Measurements from ENCODE around the gene ERI2. TPM values are rescaled to one million over a fixed set of nuclear protein-coding genes. Genes with fewer than 3 reads are reported as not detected.

Gene ERI2
- total RNA-seq, 1 donor from 2014 or later = 7.1 TPM

GRCh38 chr16:20801278-20801677 lies 5.0 kb downstream of the ERI2 start:
- TF ChIP-seq CTCF (IDR thresholded peaks at IDR 0.05; ENCODE audit: unreplicated experiment) = no peak
- H3K4me1 Mint-ChIP-seq (ENCODE audit: unreplicated experiment) = peaks cover 4% of the 10 kb centered on the region
- peaks cover 5% of the 10 kb centered on the region for H3K27me3 Mint-ChIP-seq (ENCODE audit: unreplicated experiment)
- H3K4me3 Mint-ChIP-seq (ENCODE audit: unreplicated experiment) = no peak overlapping the region
- no peak overlapping the region for H3K27ac Mint-ChIP-seq (ENCODE audit: unreplicated experiment)
- DNase-seq (ENCODE audit: low spot score) = no peak
- no peaks in the 10 kb centered on the region for H3K36me3 Mint-ChIP-seq (ENCODE audit: low read depth, unreplicated experiment)
- no peaks in the 10 kb centered on the region for H3K9me3 Mint-ChIP-seq (ENCODE audit: unreplicated experiment)

- no peak for TF ChIP-seq CTCF (IDR thresholded peaks at IDR 0.05; ENCODE audit: unreplicated experiment)
- Mint-ChIP-seq H3K27ac (ENCODE audit: unreplicated experiment) (no peak overlapping the region), H3K4me1 (ENCODE audit: unreplicated experiment) (no peaks in the 10 kb centered on the region), H3K36me3 (ENCODE audit: low read depth, unreplicated experiment) (no peaks in the 10 kb centered on the region), H3K27me3 (ENCODE audit: unreplicated experiment) (no peaks in the 10 kb centered on the region), H3K9me3 (ENCODE audit: unreplicated experiment) (no peaks in the 10 kb centered on the region), H3K4me3 (ENCODE audit: unreplicated experiment) (no peak overlapping the region)
- no peak for DNase-seq (ENCODE audit: low spot score)
These were observed 6.7 kb downstream of the ERI2 start for GRCh38 chr16:20799599-20799998.

- no peak for TF ChIP-seq CTCF (IDR thresholded peaks at IDR 0.05; ENCODE audit: unreplicated experiment)
- Mint-ChIP-seq H3K27me3 (ENCODE audit: unreplicated experiment) (no peaks in the 10 kb centered on the region), H3K9me3 (ENCODE audit: unreplicated experiment) (no peaks in the 10 kb centered on the region), H3K36me3 (ENCODE audit: low read depth, unreplicated experiment) (no peaks in the 10 kb centered on the region), H3K4me1 (ENCODE audit: unreplicated experiment) (no peaks in the 10 kb centered on the region), H3K4me3 (ENCODE audit: unreplicated experiment) (no peak overlapping the region), H3K27ac (ENCODE audit: unreplicated experiment) (no peak overlapping the region)
- DNase-seq (ENCODE audit: low spot score) = no peak
These were observed 7.9 kb downstream of the ERI2 start for GRCh38 chr16:20798364-20798763.

GRCh38 chr16:20791923-20792612 lies 14.2 kb downstream of the ERI2 start:
- H3K4me1 Mint-ChIP-seq (ENCODE audit: unreplicated experiment) = no peaks in the 10 kb centered on the region
- no peak overlapping the region for H3K4me3 Mint-ChIP-seq (ENCODE audit: unreplicated experiment)
- H3K27me3 Mint-ChIP-seq (ENCODE audit: unreplicated experiment) = no peaks in the 10 kb centered on the region
- H3K27ac Mint-ChIP-seq (ENCODE audit: unreplicated experiment) = no peak overlapping the region
- DNase-seq (ENCODE audit: low spot score) = no peak
- TF ChIP-seq CTCF (IDR thresholded peaks at IDR 0.05; ENCODE audit: unreplicated experiment) = no peak
- no peaks in the 10 kb centered on the region for H3K36me3 Mint-ChIP-seq (ENCODE audit: low read depth, unreplicated experiment)
- H3K9me3 Mint-ChIP-seq (ENCODE audit: unreplicated experiment) = no peaks in the 10 kb centered on the region

- no peaks in the 10 kb centered on the region for H3K4me1 Mint-ChIP-seq (ENCODE audit: unreplicated experiment)
- H3K4me3 Mint-ChIP-seq (ENCODE audit: unreplicated experiment) = no peak overlapping the region
- H3K27me3 Mint-ChIP-seq (ENCODE audit: unreplicated experiment) = no peaks in the 10 kb centered on the region
- no peaks in the 10 kb centered on the region for H3K9me3 Mint-ChIP-seq (ENCODE audit: unreplicated experiment)
- DNase-seq (ENCODE audit: low spot score) = no peak
- no peak for TF ChIP-seq CTCF (IDR thresholded peaks at IDR 0.05; ENCODE audit: unreplicated experiment)
- H3K27ac Mint-ChIP-seq (ENCODE audit: unreplicated experiment) = no peak overlapping the region
- H3K36me3 Mint-ChIP-seq (ENCODE audit: low read depth, unreplicated experiment) = no peaks in the 10 kb centered on the region
These were observed 17.1 kb downstream of the ERI2 start for GRCh38 chr16:20789130-20789529.
